Left renal cortex interstitium (tissue), 4 donors: Measurements from ENCODE around the gene COL18A1. TPM values are rescaled to one million over a fixed set of nuclear protein-coding genes. Genes with fewer than 3 reads are reported as not detected.
"Not testable (repeated sequence)": the region's sequence is repeated elsewhere in the genome, so short reads cannot be mapped to it uniquely, and the experiment has no call there.

Experiments used
- DNase-seq, 4 donors: peaks; one replicate each; pipeline ENCODE4 v3.0.0-alpha.2; 2013; ENCODE audit warnings: low read depth in 4 of 4, low spot score in 2 of 4, missing footprints in 1 of 4
- polyA plus RNA-seq, 4 donors: library from polyadenylated mRNA; unstranded; fragments of 120-200 nt; gene quantifications; one replicate each; pipeline ENCODE4 v1.2.1, GENCODE V29; 2013; ENCODE audit not compliant: insufficient read length in 4 of 4

The COL18A1 gene
- polyA plus RNA-seq, result 100 to 1,000 TPM; 103 to 225 (median 190) TPM

DNA sequence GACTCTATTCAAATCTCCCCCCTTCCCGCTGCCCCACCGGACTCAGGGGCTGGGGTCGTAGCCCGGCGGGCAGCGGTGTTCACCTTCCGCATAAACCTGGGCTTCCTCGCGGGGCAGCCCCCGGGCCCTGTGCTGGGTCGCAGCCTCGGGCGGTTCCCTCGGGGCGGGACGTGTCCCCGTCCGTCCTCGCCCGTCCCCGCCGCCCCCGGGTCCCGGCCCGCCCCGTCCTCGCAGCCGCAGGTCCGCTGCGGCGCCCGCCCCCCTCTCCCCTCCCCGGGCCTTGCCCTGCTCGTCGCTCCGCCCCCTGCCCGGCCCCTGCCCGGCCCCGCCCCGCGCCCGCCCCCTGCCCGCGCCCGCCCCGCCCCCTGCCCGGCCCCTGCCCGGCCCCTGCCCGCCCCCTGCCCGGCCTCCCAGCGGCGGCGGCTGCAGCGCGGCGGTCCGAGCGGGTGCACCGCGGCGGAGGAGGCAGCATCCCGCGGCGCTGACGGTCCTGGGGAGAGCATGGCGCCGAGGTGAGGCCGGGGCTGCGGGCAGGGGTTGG is at the start of gene COL18A1:
COL18A1 (plus strand) TSS at position 436 of the 541 bp plus-strand sequence; CDS start at position 502, 66 bp downstream.
- no peak for DNase-seq

DNA sequence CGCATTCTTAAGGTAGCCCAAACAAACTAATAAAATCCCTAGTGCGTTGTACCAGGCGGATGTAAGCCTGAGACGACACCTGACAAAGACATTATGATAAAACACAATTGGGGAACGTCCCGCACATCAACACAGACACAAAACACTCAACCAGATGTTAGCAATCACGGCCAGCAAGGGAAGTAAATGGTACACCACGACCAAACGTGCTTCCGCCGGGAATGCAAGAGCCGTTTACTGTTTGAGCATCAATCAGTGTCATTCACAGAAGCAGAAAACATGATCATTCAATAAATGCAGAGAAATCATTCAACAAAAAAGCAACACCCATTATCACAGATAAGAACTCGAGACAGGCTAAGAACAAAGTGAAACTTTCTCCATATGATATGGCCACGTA is 49.4 kb upstream of the COL18A1 start:
- DNase-seq, result no peak

DNA sequence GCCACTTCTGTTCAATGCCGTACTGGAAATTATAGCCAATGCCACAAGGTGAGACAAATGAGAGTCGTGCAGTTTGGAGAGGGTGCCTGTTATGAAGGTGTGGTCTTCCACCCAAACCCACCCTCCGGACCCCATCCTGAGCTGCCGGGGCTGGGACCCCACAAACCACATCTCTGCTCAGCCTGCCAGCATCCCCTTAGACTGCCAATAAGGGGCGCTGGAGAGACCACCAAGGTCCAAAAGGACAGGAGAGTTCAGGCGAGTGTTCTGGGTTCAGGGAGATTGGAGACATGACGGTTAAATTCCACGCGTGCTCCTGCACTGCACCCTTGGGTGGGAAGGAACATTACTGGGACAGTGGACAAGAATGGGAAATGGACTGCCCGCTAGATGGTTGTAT is 48.7 kb upstream of the COL18A1 start:
- DNase-seq, result no peak

DNA sequence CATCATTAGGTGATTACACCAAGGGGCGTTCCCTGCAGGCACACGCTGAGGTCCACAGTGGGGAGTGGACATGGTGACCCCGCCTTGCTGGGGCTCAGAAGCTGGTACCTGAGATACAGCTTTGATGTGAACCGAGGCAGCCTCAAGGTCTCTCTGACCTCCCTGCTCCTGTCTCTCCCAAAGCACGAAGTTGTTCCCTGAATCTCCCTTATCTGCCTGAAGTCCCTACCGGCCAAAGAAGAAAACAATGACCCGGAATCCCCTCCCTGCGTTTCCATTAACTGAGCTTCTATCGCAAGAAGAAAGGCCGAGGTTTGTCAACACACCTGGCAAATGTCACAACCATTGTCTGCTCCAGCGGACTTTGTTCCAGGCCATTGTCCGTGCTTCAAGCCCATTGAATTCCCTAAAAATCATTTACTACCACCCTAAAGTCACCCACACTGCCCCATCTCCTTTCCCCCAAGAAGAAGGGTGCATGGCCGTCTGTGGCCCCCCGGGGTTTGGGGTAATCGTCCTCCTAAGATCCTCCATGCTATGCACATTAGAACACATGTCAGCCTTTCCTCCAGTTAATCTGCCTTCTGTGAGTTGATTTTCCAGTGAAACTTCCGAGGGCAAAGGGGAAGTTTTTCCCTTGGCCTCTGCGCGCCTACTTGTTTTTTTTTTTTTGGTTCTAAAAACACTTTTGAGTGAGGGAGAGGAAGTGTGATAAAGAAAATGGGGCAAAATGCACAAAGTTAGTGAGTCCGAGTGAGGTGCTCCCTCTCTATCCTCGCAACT is 48.1 kb upstream of the COL18A1 start:
- no peak for DNase-seq

DNA sequence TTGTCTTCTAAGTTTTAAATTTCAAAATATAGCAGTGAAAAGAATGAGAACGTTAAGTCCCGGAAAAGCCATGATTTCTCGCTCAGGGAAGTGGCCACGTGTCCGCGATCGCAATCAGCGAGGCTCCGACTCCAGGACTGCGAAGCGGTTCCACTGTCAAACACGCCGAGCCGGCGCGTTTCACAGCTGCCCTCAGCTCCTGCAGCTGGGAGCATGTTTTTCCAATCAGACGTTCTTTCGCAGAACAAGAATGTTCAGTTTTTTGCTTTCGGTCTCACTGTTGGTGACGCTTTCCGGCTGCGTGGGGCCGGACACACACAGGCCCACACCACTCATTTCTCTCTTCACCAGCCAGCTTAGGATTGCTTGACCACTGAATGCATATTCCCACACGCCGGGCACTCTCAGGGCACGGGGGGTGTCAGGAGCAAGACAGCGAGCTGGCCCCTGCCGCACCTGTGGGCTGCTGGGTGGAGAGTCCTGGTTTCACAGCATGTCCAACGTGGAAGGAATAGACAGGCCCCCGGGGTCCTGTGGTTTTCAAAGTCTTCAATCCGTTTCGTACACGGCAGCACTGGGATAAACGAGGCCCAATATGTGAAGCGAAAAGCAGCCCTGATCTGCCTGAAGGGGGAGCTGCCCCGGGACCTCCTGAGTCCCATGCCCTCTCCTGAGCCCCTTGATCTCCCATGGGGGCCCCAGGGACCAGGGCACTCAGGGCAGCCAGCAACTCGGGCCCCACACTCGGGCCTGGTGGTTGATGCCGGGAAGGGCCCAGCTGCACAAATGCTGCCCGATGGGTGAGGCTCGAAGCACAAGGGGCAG is 47.3 kb upstream of the COL18A1 start:
- DNase-seq, result no peak

DNA sequence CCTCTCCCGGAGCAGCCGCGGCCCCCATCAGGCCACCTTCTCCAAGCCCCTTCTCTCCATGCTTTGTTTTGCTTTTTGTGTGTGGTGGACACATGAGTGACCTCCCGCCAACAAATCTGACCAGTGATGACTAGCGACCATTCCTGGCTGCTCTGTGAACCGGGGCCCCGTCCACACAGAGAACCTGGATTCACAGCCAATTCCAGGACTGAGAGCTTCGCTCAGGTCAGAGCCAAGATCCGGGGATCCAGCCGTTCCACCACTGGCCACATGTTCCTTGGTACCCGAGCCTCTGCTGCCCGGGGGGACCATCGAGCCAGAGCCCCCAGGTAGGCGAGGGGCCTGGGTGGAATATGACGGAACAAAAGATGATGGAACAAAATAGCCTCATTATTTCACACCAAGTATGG is 46.7 kb upstream of the COL18A1 start:
- no peak for DNase-seq

DNA sequence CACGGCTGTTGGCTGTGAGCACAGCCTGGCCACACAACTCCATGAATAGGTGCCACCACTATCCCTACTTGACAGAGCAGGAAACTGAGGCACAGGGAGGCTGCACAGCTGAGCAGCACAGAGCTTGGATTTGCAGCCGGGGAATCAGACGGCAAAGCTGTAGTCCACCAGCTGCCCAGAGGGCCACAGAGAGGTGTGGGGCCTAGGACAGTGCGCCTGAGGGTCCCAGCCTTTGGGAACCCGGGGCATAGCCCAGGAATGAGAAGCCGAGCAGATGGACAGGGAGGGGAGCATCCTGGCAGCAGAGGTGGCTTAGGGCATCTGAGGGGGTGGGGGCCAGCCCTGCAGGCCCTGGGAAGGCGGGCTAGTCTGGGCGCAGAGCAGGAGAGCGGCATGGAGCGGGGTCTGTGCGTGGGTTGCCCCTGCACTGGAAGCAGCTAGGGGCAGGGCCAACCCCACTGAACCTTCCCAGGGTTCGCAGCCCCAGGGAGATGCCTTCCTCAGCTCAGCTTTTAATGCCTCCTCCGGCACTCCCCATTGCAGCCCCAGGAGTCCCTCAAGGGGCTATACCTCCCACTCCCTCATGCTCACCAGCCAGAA is 46.2 kb upstream of the COL18A1 start:
- DNase-seq, result no peak

DNA sequence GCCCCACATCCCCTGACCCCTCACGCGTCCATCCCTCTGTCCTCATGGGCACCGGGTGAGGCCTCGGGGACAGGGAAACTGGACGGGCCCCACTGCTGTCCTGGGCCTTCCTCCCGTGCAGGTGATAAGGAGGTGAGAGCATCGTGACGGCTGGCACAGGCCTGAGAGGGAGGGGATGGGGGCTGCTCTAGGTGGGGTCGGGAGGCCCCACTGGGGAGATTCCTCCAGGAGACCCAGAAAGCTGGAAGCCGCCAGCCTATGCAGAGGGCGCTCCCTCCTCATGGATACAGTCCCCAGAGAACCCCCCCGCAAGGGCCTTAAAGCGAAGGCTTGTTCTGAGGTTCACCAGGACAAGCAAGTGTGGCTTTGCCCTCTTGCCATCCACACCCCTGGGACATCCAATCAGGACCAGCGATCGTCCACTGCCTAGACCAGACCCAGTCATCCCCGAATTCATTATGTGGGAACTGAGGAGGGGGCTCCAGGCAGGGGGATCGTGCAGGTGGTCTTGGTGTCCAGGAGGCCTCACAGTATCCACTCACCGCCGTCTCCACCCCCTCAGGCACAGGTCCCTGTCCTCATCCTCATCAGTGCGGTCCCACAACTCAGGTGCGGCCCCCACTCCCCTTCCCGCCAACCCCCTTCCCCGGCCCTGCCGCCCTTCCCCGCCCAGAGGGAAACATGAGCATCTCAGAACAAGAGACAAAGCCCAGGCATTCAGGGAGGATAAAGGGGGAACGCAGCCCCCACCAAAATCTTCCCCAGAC is 45.3 kb upstream of the COL18A1 start:
- DNase-seq, result no peak

DNA sequence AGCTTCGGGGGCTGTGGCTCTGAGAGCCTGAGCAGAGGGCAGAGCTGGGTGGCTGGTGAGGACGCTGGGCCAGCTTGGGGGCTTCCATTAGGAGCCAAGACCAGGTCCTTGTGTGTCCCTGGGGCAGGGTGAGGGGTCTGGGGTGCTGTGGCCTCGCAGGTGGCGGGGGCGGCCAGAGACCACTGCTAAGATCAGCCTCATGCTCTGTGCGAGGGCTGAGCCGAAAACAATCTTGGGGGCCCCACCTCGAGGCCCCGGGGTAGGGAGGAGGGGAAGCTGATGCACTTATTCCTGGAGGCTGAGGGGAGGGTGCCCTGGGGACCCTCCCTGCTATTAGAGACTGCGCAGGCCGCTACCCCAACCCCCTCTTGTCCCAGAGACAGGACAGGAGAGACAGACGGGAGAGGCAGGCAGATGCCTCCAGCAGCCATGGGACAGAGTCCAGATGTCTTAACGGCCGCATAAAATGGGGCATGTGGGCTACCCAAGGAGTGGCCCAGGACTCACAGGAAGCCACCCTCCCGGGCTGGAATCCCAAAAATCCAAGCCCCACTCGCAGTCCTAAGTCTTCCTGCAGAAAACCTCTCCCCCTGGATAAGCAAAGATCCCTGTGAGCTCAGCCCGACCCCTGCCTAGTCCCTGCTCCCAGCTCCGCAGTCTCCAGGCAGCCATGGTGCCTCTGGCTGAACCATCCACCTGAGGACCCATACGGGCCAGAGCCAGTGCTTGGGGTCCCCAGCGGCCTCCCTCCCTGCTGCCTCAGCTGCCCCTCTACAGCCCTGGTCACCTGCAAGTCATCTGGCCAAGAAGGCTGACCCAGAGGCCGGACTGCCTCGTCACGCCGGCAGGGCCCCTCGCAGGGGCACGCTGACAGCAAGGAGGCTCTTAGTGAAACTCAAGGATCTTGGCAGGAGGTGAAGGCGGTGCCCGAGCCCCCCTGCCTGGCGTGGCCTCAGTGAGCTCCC is 43.6 kb upstream of the COL18A1 start:
- DNase-seq, result no peak

DNA sequence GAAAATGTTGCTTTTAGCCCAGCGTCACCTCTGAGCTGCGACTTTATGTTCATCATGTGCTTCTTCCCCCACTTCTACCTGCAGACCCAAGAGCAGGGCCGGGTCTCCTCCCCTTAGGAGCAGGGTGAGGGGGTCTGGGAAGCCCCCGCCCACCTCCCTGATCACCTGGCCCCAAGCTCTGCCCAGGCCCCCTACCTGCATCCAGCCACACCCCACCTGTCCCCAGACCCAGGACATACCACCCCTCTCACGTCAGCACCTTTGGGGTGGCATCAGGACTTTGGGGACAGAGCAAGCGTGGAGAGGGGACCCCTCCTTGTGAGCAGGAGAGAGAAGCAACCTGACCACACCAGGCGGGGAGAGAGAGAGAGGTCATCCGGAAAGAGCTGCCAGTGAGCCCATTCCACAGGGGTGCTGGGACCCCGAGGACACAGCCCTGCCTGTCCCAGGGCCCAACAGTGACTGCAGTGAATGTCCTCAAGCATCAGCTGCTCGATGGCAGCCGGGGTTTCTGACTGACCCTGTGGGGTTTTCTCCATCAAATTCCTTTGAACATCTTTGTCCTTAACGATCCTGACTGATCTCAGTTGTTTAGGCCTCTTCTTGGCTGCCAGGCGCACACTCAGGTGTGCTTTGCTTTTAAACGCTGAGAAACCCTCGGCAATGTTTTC is 42.8 kb upstream of the COL18A1 start:
- DNase-seq, result no peak

DNA sequence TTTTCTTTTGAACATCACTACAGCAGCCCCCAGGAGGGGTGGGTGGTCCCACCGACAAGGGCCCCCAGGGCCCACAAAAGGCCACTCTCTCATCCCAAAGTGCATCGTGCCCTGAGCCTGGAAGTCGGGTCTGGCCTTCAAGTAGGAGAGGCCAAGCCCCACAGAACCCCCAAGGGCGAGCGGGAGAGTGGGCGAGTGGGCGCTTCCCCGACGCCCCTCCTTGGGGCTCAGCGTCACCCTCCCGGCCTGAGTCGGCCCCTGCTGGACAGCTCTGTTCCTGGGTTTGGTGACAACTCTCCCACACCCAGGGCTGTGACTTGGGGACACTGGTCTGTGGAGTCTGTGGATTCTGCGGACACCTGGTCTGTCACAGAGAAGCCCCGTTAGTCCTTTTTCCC is 42.2 kb upstream of the COL18A1 start:
- no peak for DNase-seq

DNA sequence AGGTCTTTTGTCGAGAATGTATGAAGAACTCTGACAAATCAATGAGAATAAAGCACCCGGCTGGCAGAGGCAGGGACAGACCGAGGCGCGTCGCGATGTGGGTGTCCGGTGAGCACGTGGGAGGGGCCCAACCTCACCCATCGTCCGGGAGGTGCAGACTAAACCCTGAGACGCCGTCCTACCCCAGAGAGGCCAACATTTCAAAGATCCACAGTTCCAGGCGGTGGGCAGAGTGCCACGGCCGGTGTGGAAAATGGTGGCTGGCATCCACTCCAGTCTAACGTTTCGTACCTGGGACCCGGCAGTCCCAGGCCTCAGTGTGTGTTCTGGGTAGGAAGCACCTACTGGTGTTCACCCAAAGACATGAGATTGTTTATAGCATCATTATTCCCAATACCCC is 41.7 kb upstream of the COL18A1 start:
- not testable (repeated sequence) for DNase-seq

DNA sequence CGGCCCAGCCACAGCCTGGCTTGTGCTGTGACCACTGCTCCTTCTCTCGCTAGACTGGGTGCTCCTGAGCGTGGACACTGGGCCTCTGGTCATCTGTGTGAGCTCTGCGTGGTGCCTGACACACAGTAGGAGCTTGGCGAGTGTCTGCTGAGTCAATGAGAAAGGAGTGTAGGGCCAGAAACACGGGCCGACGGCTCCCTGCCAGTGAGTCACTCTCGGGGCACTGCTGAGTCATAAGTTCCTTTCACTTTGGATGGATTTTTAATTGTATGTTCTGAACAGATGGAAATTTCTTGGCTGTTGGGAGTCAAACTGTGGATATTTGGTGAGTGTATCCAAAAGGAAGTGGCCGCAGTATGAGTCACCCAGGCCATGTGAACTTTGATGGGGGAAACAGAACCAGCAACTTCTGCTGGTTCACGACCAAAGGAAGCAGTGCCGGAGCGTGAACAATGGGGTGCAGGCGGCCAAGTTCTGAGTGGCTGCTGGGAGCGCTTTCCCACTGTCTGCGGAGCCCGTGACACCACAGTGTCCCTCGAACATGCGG is 41.0 kb upstream of the COL18A1 start:
- DNase-seq, result no peak

DNA sequence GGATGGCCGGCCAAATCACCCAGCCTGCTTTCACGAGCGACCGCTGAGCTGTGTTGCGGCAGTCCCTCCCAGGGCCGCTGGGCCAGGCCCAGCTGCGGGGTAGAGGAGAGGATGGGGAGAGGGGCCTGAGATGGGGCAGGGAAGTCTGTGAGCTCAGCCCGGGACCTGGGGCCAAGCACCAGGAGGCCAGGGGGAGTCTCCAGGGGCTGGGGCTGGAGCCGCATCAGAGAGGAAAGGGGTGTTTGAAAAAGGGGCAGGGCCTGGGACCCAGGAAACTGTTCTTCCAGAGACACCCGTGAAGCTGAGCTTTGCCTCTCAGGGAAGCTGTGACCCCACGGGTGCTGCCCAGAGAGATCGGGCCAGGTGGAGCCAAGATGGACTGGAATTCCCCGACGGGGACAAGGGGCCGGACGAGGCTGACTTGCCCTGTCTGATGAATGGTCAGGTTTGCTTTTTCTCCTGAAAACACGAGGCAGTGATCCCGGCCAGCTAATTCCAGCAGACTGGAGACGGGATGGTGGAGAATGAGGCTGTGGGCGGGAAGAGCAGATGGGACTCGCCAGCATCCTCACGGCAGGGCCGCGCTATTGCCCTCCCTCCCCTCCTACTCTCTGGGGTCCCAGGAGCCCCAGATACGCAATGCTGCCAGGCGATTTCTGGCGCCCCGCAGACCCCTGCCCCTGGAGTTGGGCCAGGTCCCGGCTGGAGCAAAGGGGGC is 40.3 kb upstream of the COL18A1 start:
- no peak for DNase-seq

DNA sequence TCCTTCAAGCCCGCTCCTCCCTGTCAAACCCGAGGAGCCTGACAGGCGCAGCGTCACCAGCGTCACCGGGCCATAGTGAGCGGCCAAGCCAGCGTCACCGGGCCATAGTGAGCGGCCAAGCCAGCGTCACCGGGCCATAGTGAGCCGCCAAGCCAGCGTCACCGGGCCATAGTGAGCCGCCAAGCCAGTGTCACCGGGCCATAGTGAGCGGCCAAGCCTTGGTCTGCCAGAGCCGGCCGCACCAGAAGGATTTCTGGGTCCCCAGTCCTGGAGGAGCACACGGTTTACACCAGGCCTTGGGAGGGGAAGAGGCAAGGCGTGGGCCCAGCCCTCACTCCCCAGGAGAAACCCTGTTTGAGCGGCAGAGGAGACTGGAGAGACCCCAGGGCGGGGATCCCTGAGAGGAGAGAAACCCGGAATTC is 39.8 kb upstream of the COL18A1 start:
- DNase-seq, result no peak

DNA sequence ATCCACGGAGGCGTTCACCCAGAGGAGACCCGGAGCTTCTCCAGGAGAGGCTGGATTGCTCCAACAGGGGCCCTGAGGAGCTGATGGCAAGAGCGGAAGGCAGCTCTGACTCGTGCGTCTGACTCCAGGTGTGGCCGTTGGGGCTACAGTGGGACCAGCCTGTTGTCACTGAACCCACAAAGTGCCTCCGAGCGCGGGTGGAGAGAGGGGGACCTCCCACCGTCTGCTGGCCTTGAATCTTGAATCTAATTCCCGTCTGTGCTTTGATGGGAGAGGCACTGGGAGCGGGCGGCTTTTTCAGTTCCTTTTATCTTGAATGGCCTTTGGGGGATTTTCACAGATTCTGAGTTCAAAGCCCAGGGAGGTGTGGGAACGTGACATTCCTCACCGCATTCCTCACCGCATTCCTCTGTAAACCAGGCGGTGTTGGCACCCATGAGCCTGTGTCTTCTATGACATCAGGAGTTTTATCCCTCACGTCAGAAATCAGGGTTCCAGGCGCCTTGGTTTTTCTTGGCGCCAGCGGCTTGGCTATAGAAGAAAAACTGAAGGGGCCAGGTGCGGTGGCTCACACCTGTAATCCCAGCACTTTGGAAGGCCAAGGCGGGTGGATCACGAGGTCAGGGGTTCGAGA is 39.2 kb upstream of the COL18A1 start:
- no peak for DNase-seq

DNA sequence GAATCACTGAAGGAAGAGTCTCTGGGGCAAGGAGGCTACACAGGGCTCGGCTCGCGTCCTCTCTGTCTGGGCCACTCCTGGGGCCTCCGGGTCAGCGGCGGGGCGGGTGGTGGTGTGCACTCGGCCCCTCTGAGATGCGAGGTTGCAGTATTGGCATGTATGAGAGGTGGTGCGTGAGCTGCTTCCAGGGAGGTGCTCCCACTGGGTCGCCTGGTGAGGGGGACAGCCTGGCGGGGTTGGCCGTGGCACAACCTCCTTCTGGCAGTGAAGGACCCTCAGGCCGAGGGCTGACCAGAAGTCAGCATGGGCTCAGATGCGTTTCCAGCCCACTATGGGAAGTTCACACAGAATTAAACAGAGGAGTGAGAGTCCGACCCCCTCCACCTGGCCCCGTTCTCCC is 38.5 kb upstream of the COL18A1 start:
- no peak for DNase-seq
